ENCODE measurements around the gene PSTPIP1.

DNA sequence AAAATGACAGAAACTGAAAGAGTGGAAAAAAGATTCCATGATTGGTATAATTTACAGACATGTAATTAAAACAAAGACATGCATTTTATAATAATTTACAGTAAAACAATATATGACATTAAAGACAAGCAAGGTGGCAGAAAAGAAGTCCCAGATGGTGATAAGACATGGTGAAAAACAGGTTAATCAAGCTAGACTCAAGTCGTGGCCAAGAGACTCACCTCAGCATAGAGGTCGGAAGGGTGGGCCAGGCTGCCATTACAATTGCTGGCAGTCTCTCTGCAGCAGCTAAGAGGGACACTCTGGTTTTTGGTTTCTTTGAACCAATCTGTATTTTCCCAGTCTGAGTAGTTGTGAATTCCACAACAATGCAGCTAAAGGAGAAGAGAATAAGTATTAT lies 57.6 kb downstream of the PSTPIP1 start:
- TF ChIP-seq, protein P1, sequence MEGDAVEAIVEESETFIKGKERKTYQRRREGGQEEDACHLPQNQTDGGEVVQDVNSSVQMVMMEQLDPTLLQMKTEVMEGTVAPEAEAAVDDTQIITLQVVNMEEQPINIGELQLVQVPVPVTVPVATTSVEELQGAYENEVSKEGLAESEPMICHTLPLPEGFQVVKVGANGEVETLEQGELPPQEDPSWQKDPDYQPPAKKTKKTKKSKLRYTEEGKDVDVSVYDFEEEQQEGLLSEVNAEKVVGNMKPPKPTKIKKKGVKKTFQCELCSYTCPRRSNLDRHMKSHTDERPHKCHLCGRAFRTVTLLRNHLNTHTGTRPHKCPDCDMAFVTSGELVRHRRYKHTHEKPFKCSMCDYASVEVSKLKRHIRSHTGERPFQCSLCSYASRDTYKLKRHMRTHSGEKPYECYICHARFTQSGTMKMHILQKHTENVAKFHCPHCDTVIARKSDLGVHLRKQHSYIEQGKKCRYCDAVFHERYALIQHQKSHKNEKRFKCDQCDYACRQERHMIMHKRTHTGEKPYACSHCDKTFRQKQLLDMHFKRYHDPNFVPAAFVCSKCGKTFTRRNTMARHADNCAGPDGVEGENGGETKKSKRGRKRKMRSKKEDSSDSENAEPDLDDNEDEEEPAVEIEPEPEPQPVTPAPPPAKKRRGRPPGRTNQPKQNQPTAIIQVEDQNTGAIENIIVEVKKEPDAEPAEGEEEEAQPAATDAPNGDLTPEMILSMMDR (IDR thresholded peaks at IDR 0.05) = no peak
- TF ChIP-seq CHD2 (IDR thresholded peaks at IDR 0.05; ENCODE audit: low read length, partially characterized antibody) = no peak
